Measurements from ENCODE around the gene LBX2.

The LBX2 gene

GRCh38 chr2:74501335-74502071 is 2.1 kb upstream of the LBX2 start:
- peak overlapping the region; percentile 52 for H3K4me3 ChIP-seq (ENCODE audit: low read length)
- H3K27me3 ChIP-seq (ENCODE audit: control insufficient read depth, insufficient read depth, low read length) = peaks cover 100% of the 10 kb centered on the region
- H3K27ac ChIP-seq (ENCODE audit: low read length) = no peak overlapping the region
- peaks cover 10% of the 10 kb centered on the region for H3K36me3 ChIP-seq (ENCODE audit: control insufficient read depth, low read depth, low read length)
- no peak overlapping the region for H3K9ac ChIP-seq (ENCODE audit: low read length)
- H3K9me3 ChIP-seq (ENCODE audit: control insufficient read depth, low read depth, low read length) = no peaks in the 10 kb centered on the region
- peaks cover 37% of the 10 kb centered on the region for H3K4me1 ChIP-seq (ENCODE audit: control insufficient read depth, low read depth, low read length)

- Histone ChIP-seq H3K36me3 (ENCODE audit: control insufficient read depth, low read depth, low read length) (peaks cover 6% of the 10 kb centered on the region), H3K27ac (ENCODE audit: low read length) (no peak overlapping the region), H3K27me3 (ENCODE audit: control insufficient read depth, insufficient read depth, low read length) (peaks cover 100% of the 10 kb centered on the region), H3K9me3 (ENCODE audit: control insufficient read depth, low read depth, low read length) (no peaks in the 10 kb centered on the region), H3K9ac (ENCODE audit: low read length) (no peak overlapping the region), H3K4me1 (ENCODE audit: control insufficient read depth, low read depth, low read length) (peaks cover 37% of the 10 kb centered on the region), H3K4me3 (ENCODE audit: low read length) (no peak overlapping the region)
Observed at GRCh38 chr2:74500578-74500946, 1.2 kb upstream of the LBX2 start.

- no peak overlapping the region for H3K27ac ChIP-seq (ENCODE audit: low read length)
- H3K36me3 ChIP-seq (ENCODE audit: control insufficient read depth, low read depth, low read length) = peaks cover under 1% of the 10 kb centered on the region
- H3K4me1 ChIP-seq (ENCODE audit: control insufficient read depth, low read depth, low read length) = peaks cover 37% of the 10 kb centered on the region
- H3K9me3 ChIP-seq (ENCODE audit: control insufficient read depth, low read depth, low read length) = no peaks in the 10 kb centered on the region
- no peak overlapping the region for H3K9ac ChIP-seq (ENCODE audit: low read length)
- peak overlapping the region; percentile 55 for H3K4me3 ChIP-seq (ENCODE audit: low read length)
- H3K27me3 ChIP-seq (ENCODE audit: control insufficient read depth, insufficient read depth, low read length) = peaks cover 100% of the 10 kb centered on the region
Observed at GRCh38 chr2:74499940-74500577, 656 bp upstream of the LBX2 start.

- Histone ChIP-seq H3K27me3 (ENCODE audit: control insufficient read depth, insufficient read depth, low read length) (peaks cover 89% of the 10 kb centered on the region), H3K9ac (ENCODE audit: low read length) (no peak overlapping the region), H3K4me1 (ENCODE audit: control insufficient read depth, low read depth, low read length) (peaks cover 33% of the 10 kb centered on the region), H3K9me3 (ENCODE audit: control insufficient read depth, low read depth, low read length) (no peaks in the 10 kb centered on the region), H3K27ac (ENCODE audit: low read length) (no peak overlapping the region), H3K4me3 (ENCODE audit: low read length) (peak overlapping the region; percentile 55), H3K36me3 (ENCODE audit: control insufficient read depth, low read depth, low read length) (peaks cover 2% of the 10 kb centered on the region)
Observed at GRCh38 chr2:74498500-74499266, 720 bp downstream of the LBX2 start.

GRCh38 chr2:74497777-74498499 is 1.5 kb downstream of the LBX2 start:
- Histone ChIP-seq H3K4me1 (ENCODE audit: control insufficient read depth, low read depth, low read length) (peaks cover 33% of the 10 kb centered on the region), H3K27ac (ENCODE audit: low read length) (no peak overlapping the region), H3K9me3 (ENCODE audit: control insufficient read depth, low read depth, low read length) (no peaks in the 10 kb centered on the region), H3K36me3 (ENCODE audit: control insufficient read depth, low read depth, low read length) (peaks cover 9% of the 10 kb centered on the region), H3K4me3 (ENCODE audit: low read length) (peak overlapping the region; percentile 55), H3K9ac (ENCODE audit: low read length) (no peak overlapping the region), H3K27me3 (ENCODE audit: control insufficient read depth, insufficient read depth, low read length) (peaks cover 81% of the 10 kb centered on the region)

GRCh38 chr2:74496997-74497776 is 2.2 kb downstream of the LBX2 start:
- Histone ChIP-seq H3K4me3 (ENCODE audit: low read length) (peak overlapping the region; percentile 55), H3K9ac (ENCODE audit: low read length) (no peak overlapping the region), H3K4me1 (ENCODE audit: control insufficient read depth, low read depth, low read length) (peaks cover 31% of the 10 kb centered on the region), H3K9me3 (ENCODE audit: control insufficient read depth, low read depth, low read length) (no peaks in the 10 kb centered on the region), H3K27ac (ENCODE audit: low read length) (no peak overlapping the region), H3K27me3 (ENCODE audit: control insufficient read depth, insufficient read depth, low read length) (peaks cover 74% of the 10 kb centered on the region), H3K36me3 (ENCODE audit: control insufficient read depth, low read depth, low read length) (peaks cover 17% of the 10 kb centered on the region)

- H3K9ac ChIP-seq (ENCODE audit: low read length) = no peak overlapping the region
- peaks cover 56% of the 10 kb centered on the region for H3K27me3 ChIP-seq (ENCODE audit: control insufficient read depth, insufficient read depth, low read length)
- no peak overlapping the region for H3K4me3 ChIP-seq (ENCODE audit: low read length)
- peaks cover 15% of the 10 kb centered on the region for H3K4me1 ChIP-seq (ENCODE audit: control insufficient read depth, low read depth, low read length)
- H3K27ac ChIP-seq (ENCODE audit: low read length) = no peak overlapping the region
- H3K36me3 ChIP-seq (ENCODE audit: control insufficient read depth, low read depth, low read length) = peaks cover 34% of the 10 kb centered on the region
- H3K9me3 ChIP-seq (ENCODE audit: control insufficient read depth, low read depth, low read length) = no peaks in the 10 kb centered on the region
Observed at GRCh38 chr2:74495440-74495839, 4.0 kb downstream of the LBX2 start.

- no peak overlapping the region for H3K9ac ChIP-seq (ENCODE audit: low read length)
- H3K4me1 ChIP-seq (ENCODE audit: control insufficient read depth, low read depth, low read length) = peaks cover 3% of the 10 kb centered on the region
- no peak overlapping the region for H3K27ac ChIP-seq (ENCODE audit: low read length)
- peaks cover 37% of the 10 kb centered on the region for H3K27me3 ChIP-seq (ENCODE audit: control insufficient read depth, insufficient read depth, low read length)
- H3K36me3 ChIP-seq (ENCODE audit: control insufficient read depth, low read depth, low read length) = peaks cover 36% of the 10 kb centered on the region
- H3K9me3 ChIP-seq (ENCODE audit: control insufficient read depth, low read depth, low read length) = no peaks in the 10 kb centered on the region
- H3K4me3 ChIP-seq (ENCODE audit: low read length) = no peak overlapping the region
Observed at GRCh38 chr2:74493546-74493945, 5.9 kb downstream of the LBX2 start.

- Histone ChIP-seq H3K36me3 (ENCODE audit: control insufficient read depth, low read depth, low read length) (peaks cover 36% of the 10 kb centered on the region), H3K9me3 (ENCODE audit: control insufficient read depth, low read depth, low read length) (no peaks in the 10 kb centered on the region), H3K9ac (ENCODE audit: low read length) (no peak overlapping the region), H3K4me3 (ENCODE audit: low read length) (no peak overlapping the region), H3K27ac (ENCODE audit: low read length) (no peak overlapping the region), H3K27me3 (ENCODE audit: control insufficient read depth, insufficient read depth, low read length) (peaks cover 21% of the 10 kb centered on the region), H3K4me1 (ENCODE audit: control insufficient read depth, low read depth, low read length) (no peaks in the 10 kb centered on the region)
Observed at GRCh38 chr2:74491648-74492544, 7.5 kb downstream of the LBX2 start.

GRCh38 chr2:74489906-74490305 is 9.5 kb downstream of the LBX2 start:
- H3K4me1 ChIP-seq (ENCODE audit: control insufficient read depth, low read depth, low read length) = no peaks in the 10 kb centered on the region
- no peak overlapping the region for H3K4me3 ChIP-seq (ENCODE audit: low read length)
- no peak overlapping the region for H3K27ac ChIP-seq (ENCODE audit: low read length)
- peaks cover under 1% of the 10 kb centered on the region for H3K27me3 ChIP-seq (ENCODE audit: control insufficient read depth, insufficient read depth, low read length)
- H3K36me3 ChIP-seq (ENCODE audit: control insufficient read depth, low read depth, low read length) = peaks cover 40% of the 10 kb centered on the region
- no peaks in the 10 kb centered on the region for H3K9me3 ChIP-seq (ENCODE audit: control insufficient read depth, low read depth, low read length)
- no peak overlapping the region for H3K9ac ChIP-seq (ENCODE audit: low read length)
